ENCODE results near the gene PCNT.

DNA sequence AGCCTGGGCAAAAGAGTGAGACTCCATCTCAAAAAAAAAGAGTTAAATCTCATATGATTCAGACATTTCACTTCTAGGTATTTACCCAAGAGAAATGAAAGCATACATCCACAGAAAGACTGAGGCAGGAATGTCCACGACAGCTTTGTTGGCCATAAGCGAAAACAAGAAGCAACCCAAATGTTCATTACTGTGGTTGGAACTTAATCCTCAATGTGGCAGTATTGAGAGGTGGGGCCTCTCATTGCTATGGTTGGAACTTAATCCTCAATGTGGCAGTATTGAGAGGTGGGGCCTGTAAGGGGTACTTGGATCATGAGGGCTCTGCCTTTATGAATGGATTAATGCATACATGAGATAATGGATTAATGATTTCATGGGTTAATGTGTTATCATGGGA is 15.5 kb upstream of the PCNT start:
- TF ChIP-seq POLR2A (IDR thresholded peaks at IDR 0.05), result no peak
- TF ChIP-seq, protein P1, sequence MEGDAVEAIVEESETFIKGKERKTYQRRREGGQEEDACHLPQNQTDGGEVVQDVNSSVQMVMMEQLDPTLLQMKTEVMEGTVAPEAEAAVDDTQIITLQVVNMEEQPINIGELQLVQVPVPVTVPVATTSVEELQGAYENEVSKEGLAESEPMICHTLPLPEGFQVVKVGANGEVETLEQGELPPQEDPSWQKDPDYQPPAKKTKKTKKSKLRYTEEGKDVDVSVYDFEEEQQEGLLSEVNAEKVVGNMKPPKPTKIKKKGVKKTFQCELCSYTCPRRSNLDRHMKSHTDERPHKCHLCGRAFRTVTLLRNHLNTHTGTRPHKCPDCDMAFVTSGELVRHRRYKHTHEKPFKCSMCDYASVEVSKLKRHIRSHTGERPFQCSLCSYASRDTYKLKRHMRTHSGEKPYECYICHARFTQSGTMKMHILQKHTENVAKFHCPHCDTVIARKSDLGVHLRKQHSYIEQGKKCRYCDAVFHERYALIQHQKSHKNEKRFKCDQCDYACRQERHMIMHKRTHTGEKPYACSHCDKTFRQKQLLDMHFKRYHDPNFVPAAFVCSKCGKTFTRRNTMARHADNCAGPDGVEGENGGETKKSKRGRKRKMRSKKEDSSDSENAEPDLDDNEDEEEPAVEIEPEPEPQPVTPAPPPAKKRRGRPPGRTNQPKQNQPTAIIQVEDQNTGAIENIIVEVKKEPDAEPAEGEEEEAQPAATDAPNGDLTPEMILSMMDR (IDR thresholded peaks at IDR 0.05 in 8 of 11, conservative IDR thresholded peaks at IDR 0.05 in 3 of 11), result no peak
- no peak for TF ChIP-seq POLR2AphosphoS5 (IDR thresholded peaks at IDR 0.05)

Data from spleen (tissue), 7 donors.